NCI-H510A (cell line): ENCODE data around the gene RPL14.
A peak's percentile ranks its signal among the peaks of the same experiment; 100 is the strongest.
"Not testable (repeated sequence)": the region's sequence is repeated elsewhere in the genome, so short reads cannot be mapped to it uniquely, and the experiment has no call there.

Source experiments
- DNase-seq: peaks from one replicate; lab custom pipeline; 2025; lab: John Stamatoyannopoulos, UW

Gene RPL14

GRCh38 chr3:40456940-40457823 is at the start of gene RPL14:
Gene RPL14, plus strand, starts transcription at chr3:40457339. Its CDS starts 133 bp downstream, at chr3:40457472.
- peak; percentile 90 for DNase-seq

- no peak for DNase-seq
Measured at GRCh38 chr3:40407611-40408010, 49.5 kb upstream of the RPL14 start.

- no peak for DNase-seq
Measured at GRCh38 chr3:40414270-40414669, 42.9 kb upstream of the RPL14 start.

GRCh38 chr3:40417845-40418543 is 39.1 kb upstream of the RPL14 start:
- no peak for DNase-seq

- DNase-seq, result no peak
Measured at GRCh38 chr3:40422861-40423260, 34.3 kb upstream of the RPL14 start.

- no peak for DNase-seq
Measured at GRCh38 chr3:40427045-40427669, 30.0 kb upstream of the RPL14 start.

GRCh38 chr3:40432793-40433192 is 24.3 kb upstream of the RPL14 start:
- DNase-seq, result no peak

GRCh38 chr3:40437889-40438288 is 19.2 kb upstream of the RPL14 start:
- no peak for DNase-seq

- no peak for DNase-seq
Measured at GRCh38 chr3:40445062-40445461, 12.1 kb upstream of the RPL14 start.

- DNase-seq, result no peak
Measured at GRCh38 chr3:40445880-40446279, 11.3 kb upstream of the RPL14 start.

GRCh38 chr3:40450438-40450837 is 6.7 kb upstream of the RPL14 start:
- DNase-seq, result no peak

GRCh38 chr3:40451551-40451950 is 5.6 kb upstream of the RPL14 start:
- DNase-seq, result no peak

- DNase-seq, result no peak
Measured at GRCh38 chr3:40452057-40452456, 5.1 kb upstream of the RPL14 start.

- no peak for DNase-seq
Measured at GRCh38 chr3:40452562-40452875, 4.6 kb upstream of the RPL14 start.

- DNase-seq, result peak; percentile 95
Measured at GRCh38 chr3:40452876-40453730, 4.0 kb upstream of the RPL14 start.

GRCh38 chr3:40453933-40454332 is 3.2 kb upstream of the RPL14 start:
- DNase-seq, result no peak

- DNase-seq, result no peak
Measured at GRCh38 chr3:40455328-40455727, 1.8 kb upstream of the RPL14 start.

GRCh38 chr3:40456279-40456939 is 730 bp upstream of the RPL14 start:
- no peak for DNase-seq

- no peak for DNase-seq
Measured at GRCh38 chr3:40458473-40458872, 1.3 kb downstream of the RPL14 start.

GRCh38 chr3:40460481-40460880 is 3.3 kb downstream of the RPL14 start:
- DNase-seq, result not testable (repeated sequence)

- no peak for DNase-seq
Measured at GRCh38 chr3:40461161-40461560, 4.0 kb downstream of the RPL14 start.
